MCF 10A (cell line): ENCODE data around the gene AKAP12. TPM values are rescaled to one million over a fixed set of nuclear protein-coding genes. Genes with fewer than 3 reads are reported as not detected.
"Not testable (repeated sequence)": the region's sequence is repeated elsewhere in the genome, so short reads cannot be mapped to it uniquely, and the experiment has no call there.

ENCODE experiments used
- BruUV-seq: library from RNA; stranded (reverse); fragments of 400-500 nt; replicated peaks from 2 replicates; lab custom pipeline; 2021; lab: Mats Ljungman, UMichigan
- CTCF ChIA-PET: fragments of 300-600 bp; sonication (Branson Sonifier 250); formaldehyde crosslinking; extraction: SDS; loops from one replicate; lab custom pipeline; 2021; ENCODE audit warnings: antibody characterized with exemption, inconsistent platforms; lab: Yijun Ruan, JAX
- POLR2A ChIA-PET: fragments of 300-600, 350-650 bp; sonication (Branson Sonifier 250); formaldehyde crosslinking; extraction: SDS; loops from one replicate; lab custom pipeline; 2020; ENCODE audit warnings: antibody characterized with exemption, inconsistent platforms; lab: Yijun Ruan, JAX
- DNase-seq: peaks from one replicate; pipeline ENCODE4 v3.0.0-alpha.2; 2018; ENCODE audit not compliant: unreplicated experiment
- H3K27ac Mint-ChIP-seq: one replicate; pipeline ENCODE4 v1.8.0; 2022; ENCODE audit warnings: mild to moderate bottlenecking, low read depth, mixed read lengths; ENCODE audit not compliant: unreplicated experiment
- H3K27me3 Mint-ChIP-seq: one replicate; pipeline ENCODE4 v1.8.0; 2022; ENCODE audit warnings: mixed read lengths; ENCODE audit not compliant: insufficient read depth, unreplicated experiment
- H3K36me3 Mint-ChIP-seq: one replicate; pipeline ENCODE4 v1.8.0; 2022; ENCODE audit warnings: mild to moderate bottlenecking, moderate library complexity, mixed read lengths; ENCODE audit not compliant: insufficient read depth, unreplicated experiment
- H3K4me1 Mint-ChIP-seq: one replicate; pipeline ENCODE4 v1.8.0; 2022; ENCODE audit warnings: mixed read lengths; ENCODE audit not compliant: insufficient read depth, unreplicated experiment
- H3K4me3 Mint-ChIP-seq: one replicate; pipeline ENCODE4 v1.8.0; 2022; ENCODE audit warnings: mild to moderate bottlenecking, moderate library complexity, mixed read lengths; ENCODE audit not compliant: unreplicated experiment
- H3K9me3 Mint-ChIP-seq: one replicate; pipeline ENCODE4 v1.8.0; 2022; ENCODE audit warnings: mixed read lengths; ENCODE audit not compliant: unreplicated experiment
- intact Hi-C: fragments of 100-400 bp; cut with micrococcal nuclease; formaldehyde crosslinking; loops from 2 replicates; pipeline ENCODE4 v1.14.1; 2022
- total RNA-seq: library from RNA; stranded (reverse); gene quantifications from 2 replicates; pipeline ENCODE4 v1.2.3, GENCODE V29; 2022
- TF ChIP-seq, protein P1 (sequence below): fragments of 200-600 bp; IDR thresholded peaks from one replicate; pipeline ENCODE4 v1.8.0; 2022; ENCODE audit warnings: antibody characterized with exemption, mild to moderate bottlenecking; ENCODE audit not compliant: unreplicated experiment

The AKAP12 gene
- total RNA-seq, 1 experiment from 2014 or later, result 0.63 TPM

DNA sequence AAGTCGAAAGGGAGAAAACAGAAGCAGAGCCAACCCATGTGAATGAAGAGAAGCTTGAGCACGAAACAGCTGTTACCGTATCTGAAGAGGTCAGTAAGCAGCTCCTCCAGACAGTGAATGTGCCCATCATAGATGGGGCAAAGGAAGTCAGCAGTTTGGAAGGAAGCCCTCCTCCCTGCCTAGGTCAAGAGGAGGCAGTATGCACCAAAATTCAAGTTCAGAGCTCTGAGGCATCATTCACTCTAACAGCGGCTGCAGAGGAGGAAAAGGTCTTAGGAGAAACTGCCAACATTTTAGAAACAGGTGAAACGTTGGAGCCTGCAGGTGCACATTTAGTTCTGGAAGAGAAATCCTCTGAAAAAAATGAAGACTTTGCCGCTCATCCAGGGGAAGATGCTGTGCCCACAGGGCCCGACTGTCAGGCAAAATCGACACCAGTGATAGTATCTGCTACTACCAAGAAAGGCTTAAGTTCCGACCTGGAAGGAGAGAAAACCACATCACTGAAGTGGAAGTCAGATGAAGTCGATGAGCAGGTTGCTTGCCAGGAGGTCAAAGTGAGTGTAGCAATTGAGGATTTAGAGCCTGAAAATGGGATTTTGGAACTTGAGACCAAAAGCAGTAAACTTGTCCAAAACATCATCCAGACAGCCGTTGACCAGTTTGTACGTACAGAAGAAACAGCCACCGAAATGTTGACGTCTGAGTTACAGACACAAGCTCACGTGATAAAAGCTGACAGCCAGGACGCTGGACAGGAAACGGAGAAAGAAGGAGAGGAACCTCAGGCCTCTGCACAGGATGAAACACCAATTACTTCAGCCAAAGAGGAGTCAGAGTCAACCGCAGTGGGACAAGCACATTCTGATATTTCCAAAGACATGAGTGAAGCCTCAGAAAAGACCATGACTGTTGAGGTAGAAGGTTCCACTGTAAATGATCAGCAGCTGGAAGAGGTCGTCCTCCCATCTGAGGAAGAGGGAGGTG lies 112.9 kb downstream of the AKAP12 start:
- CTCF ChIA-PET, result interaction anchor here (0.6 to 1.2 kb wide), 4 partner anchors 28 to 461 kb away, joined by 3 to 6 read pairs (median 4); no protein-coding TSS in a partner anchor
- no peaks in the 10 kb centered on the region for H3K36me3 Mint-ChIP-seq
- no TSS peak for BruUV-seq

DNA sequence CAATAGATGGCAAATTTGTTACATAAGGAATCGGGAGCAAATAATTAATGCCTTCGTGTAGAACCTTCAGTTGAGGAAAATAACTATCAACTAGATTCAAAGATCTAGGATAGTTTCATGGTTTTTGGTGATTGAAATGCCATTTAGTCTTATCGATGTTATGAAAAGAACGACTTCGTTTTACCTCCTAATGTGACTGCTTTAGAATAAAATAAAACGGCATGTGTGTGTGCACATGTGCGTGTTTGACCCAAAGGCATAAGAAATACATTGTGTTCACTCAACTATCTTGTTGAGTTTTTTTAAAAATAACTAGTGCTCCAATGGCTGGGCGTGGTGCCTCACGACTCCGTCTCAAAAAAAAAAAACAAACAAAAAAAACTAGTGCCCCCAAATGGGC lies 114.0 kb downstream of the AKAP12 start:
- no peak for DNase-seq
- Mint-ChIP-seq H3K27me3 (no peaks in the 10 kb centered on the region), H3K27ac (no peak overlapping the region), H3K9me3 (no peaks in the 10 kb centered on the region), H3K4me3 (no peak overlapping the region), H3K4me1 (peaks cover 10% of the 10 kb centered on the region), H3K36me3 (no peaks in the 10 kb centered on the region)
- BruUV-seq, result no TSS peak
- intact Hi-C loops, result no loop called here
- ChIA-PET POLR2A (no interaction called here), CTCF (interaction anchor here (0.7 to 1.1 kb wide), 2 partner anchors 320 to 462 kb away, joined by 3 to 6 read pairs; no protein-coding TSS in a partner anchor)
- TF ChIP-seq, protein P1, sequence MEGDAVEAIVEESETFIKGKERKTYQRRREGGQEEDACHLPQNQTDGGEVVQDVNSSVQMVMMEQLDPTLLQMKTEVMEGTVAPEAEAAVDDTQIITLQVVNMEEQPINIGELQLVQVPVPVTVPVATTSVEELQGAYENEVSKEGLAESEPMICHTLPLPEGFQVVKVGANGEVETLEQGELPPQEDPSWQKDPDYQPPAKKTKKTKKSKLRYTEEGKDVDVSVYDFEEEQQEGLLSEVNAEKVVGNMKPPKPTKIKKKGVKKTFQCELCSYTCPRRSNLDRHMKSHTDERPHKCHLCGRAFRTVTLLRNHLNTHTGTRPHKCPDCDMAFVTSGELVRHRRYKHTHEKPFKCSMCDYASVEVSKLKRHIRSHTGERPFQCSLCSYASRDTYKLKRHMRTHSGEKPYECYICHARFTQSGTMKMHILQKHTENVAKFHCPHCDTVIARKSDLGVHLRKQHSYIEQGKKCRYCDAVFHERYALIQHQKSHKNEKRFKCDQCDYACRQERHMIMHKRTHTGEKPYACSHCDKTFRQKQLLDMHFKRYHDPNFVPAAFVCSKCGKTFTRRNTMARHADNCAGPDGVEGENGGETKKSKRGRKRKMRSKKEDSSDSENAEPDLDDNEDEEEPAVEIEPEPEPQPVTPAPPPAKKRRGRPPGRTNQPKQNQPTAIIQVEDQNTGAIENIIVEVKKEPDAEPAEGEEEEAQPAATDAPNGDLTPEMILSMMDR, result no peak

More for the DNA sequence above, 112.9 kb downstream of the AKAP12 start:
- intact Hi-C loops, result no loop called here
- Mint-ChIP-seq H3K27ac (no peak overlapping the region), H3K4me1 (no peaks in the 10 kb centered on the region), H3K4me3 (no peak overlapping the region), H3K27me3 (no peaks in the 10 kb centered on the region), H3K9me3 (no peaks in the 10 kb centered on the region)
- TF ChIP-seq, protein P1, result no peak
- no peak for DNase-seq
- POLR2A ChIA-PET, result no interaction called here

DNA sequence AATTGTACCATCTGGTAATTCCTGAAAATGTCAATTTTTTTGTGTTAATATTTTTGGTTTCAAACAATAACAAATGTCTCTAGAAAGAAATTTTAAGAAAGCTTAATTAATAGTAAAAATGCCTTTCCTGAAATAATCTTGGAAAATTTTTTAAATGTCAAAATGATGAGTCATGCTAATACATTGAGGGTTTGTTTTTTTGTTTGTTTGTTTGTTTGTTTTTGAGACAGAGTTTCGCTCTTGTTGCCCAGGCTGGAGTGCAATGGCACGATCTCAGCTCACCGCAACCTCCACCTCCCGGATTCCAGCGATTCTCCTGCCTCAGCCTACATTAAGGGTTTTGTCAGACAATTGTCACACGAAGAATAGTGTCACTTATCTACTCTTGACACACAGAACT lies 117.2 kb downstream of the AKAP12 start:
- DNase-seq, H3K4me3 Mint-ChIP-seq, BruUV-seq, H3K27ac Mint-ChIP-seq, H3K9me3 Mint-ChIP-seq, intact Hi-C loops, H3K27me3 Mint-ChIP-seq: not testable (repeated sequence)
- POLR2A ChIA-PET, result interaction anchor here (1.8 to 2.3 kb wide), 2 partner anchors 17 to 33 kb away, joined by 4 to 10 read pairs; no protein-coding TSS in a partner anchor
- CTCF ChIA-PET, result interaction anchor here (0.6 to 1.0 kb wide), 6 partner anchors 13 to 1583 kb away, joined by 3 to 5 read pairs (median 4); no protein-coding TSS in a partner anchor
- Mint-ChIP-seq H3K4me1 (peaks cover 10% of the 10 kb centered on the region), H3K36me3 (peaks cover 10% of the 10 kb centered on the region)

DNA sequence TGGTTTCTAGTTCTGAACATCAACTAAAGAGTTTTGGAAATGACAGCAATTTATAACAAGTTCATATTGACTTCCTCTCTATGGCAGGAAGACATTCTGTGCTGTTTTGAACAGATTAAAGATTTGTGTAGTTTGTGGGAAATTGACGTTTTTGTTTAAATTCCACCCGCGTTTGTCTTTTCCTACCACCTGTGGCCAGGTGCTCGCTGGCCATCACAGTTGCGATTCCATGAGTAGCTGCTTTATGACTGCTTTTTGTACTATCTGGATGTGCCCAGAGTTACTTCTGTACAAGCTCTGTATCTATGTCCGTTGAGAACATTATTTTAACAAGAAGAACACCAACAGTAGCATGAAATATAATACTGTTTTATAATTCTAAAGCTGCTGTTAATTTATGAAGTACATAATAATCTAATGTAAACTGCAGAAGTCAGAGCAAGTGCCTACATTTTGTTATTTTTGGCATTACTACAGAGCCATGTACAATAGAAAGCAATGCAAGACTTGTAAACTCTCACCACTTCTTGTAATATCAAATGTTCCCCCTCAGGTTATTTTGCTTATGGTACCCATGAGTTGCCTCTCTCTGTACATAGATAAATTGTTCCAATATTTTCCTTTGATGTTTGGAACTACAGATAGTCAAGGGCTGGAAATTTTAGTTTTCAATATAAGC lies 118.1 kb downstream of the AKAP12 start:
- H3K4me3 Mint-ChIP-seq, result no peak overlapping the region
- H3K36me3 Mint-ChIP-seq, result peaks cover 18% of the 10 kb centered on the region
- ChIA-PET CTCF (interaction anchor here (0.6 to 1.0 kb wide), 2 partner anchors 18 to 1304 kb away, joined by 4 read pairs; no protein-coding TSS in a partner anchor), POLR2A (interaction anchor here (0.6 to 2.3 kb wide), 3 partner anchors 16 to 32 kb away, joined by 3 to 10 read pairs (median 4); no protein-coding TSS in a partner anchor)
- intact Hi-C loops, result no loop called here
- H3K9me3 Mint-ChIP-seq, result no peaks in the 10 kb centered on the region
- H3K27ac Mint-ChIP-seq, result no peak overlapping the region
- peak; percentile 30 for DNase-seq
- H3K4me1 Mint-ChIP-seq, result peaks cover 10% of the 10 kb centered on the region
- H3K27me3 Mint-ChIP-seq, result no peaks in the 10 kb centered on the region
- TF ChIP-seq, protein P1, result no peak
- no TSS peak for BruUV-seq
